T-cell (primary cell): ENCODE results near the gene SLC25A26. TPM values are rescaled to one million over a fixed set of nuclear protein-coding genes. Genes with fewer than 3 reads are reported as not detected.

ENCODE experiments used
- ATAC-seq, 4 experiments: fragments of 200-7000 bp in 3 of 4; fragments of 150-1000 bp in 1 of 4; cut with Tn5 transposase; replicated peaks in 1 of 4; 1 replicate in 3 of 4; 2 replicates in 1 of 4; pipeline ENCODE4 v1.10.0; 2021; ENCODE audit warnings: moderate library complexity in 3 of 4, mild to moderate bottlenecking in 2 of 4, moderate number of reproducible peaks in 1 of 4
- CTCF ChIA-PET, 2 donors: fragments of 300-600 bp; sonication (Branson Sonifier 250); formaldehyde crosslinking; loops; one replicate each; lab custom pipeline; 2022; ENCODE audit warnings: antibody characterized with exemption in 2 of 2; lab: Charles Lee
- POLR2A ChIA-PET, 2 donors: fragments of 300-600 bp; sonication (Branson Sonifier 250); formaldehyde crosslinking; loops; one replicate each; lab custom pipeline; 2022; ENCODE audit warnings: antibody characterized with exemption in 2 of 2; lab: Charles Lee
- DNase-seq, 35 experiments: peaks; one replicate each; pipeline versions ENCODE4 v3.0.0 to v3.0.0-alpha.2; 2013 to 2023
- H3K27ac ChIP-seq: one replicate; pipeline ENCODE4 v1.5.1; 2013; ENCODE audit warnings: low read length
- H3K27me3 ChIP-seq, 2 experiments: replicated peaks in 1 of 2; 1 replicate in 1 of 2; 2 replicates in 1 of 2; pipeline versions ENCODE4 v1.6.1 to v1.7.0; 2013; ENCODE audit warnings: low read length in 1 of 2, mixed read lengths in 1 of 2; ENCODE audit not compliant: control insufficient read depth in 2 of 2, insufficient read depth in 2 of 2; ENCODE audit errors: extremely low read depth in 1 of 2
- H3K36me3 ChIP-seq, 2 donors: 1 replicate in 1 of 2; 2 replicates in 1 of 2; pipeline versions ENCODE4 v1.6.1 to v1.7.0; 2013; ENCODE audit warnings: low read length in 1 of 2; ENCODE audit not compliant: control insufficient read depth in 2 of 2, insufficient read depth in 1 of 2; ENCODE audit errors: extremely low read depth in 1 of 2
- H3K4me1 ChIP-seq, 2 experiments: 1 replicate in 1 of 2; 2 replicates in 1 of 2; pipeline versions ENCODE4 v1.6.1 to v1.7.0; 2013; ENCODE audit warnings: low read length in 2 of 2, mixed read lengths in 1 of 2; ENCODE audit not compliant: insufficient read depth in 2 of 2, control insufficient read depth in 1 of 2; ENCODE audit errors: extremely low read depth in 1 of 2
- H3K4me3 ChIP-seq, 2 donors: 1 replicate in 1 of 2; 2 replicates in 1 of 2; pipeline versions ENCODE4 v1.5.1 to v1.7.0; 2013; ENCODE audit warnings: mild to moderate bottlenecking in 2 of 2, low read length in 1 of 2, moderate library complexity in 1 of 2; ENCODE audit not compliant: control insufficient read depth in 1 of 2; ENCODE audit errors: extremely low read depth in 1 of 2
- H3K9me3 ChIP-seq: 2 replicates; pipeline ENCODE4 v1.7.0; 2013
- H3K27ac Mint-ChIP-seq, 2 donors: one replicate each; pipeline ENCODE4 v1.8.0; 2020 to 2021; ENCODE audit warnings: mild to moderate bottlenecking in 2 of 2, mixed read lengths in 2 of 2
- H3K27me3 Mint-ChIP-seq, 2 donors: one replicate each; pipeline ENCODE4 v1.8.0; 2021 to 2022; ENCODE audit warnings: mixed read lengths in 2 of 2
- H3K36me3 Mint-ChIP-seq: one replicate; pipeline ENCODE4 v1.8.0; 2021; ENCODE audit warnings: mixed read lengths
- H3K4me1 Mint-ChIP-seq, 3 donors: one replicate each; pipeline ENCODE4 v1.8.0; 2020 to 2022; ENCODE audit warnings: mixed read lengths in 3 of 3, mild to moderate bottlenecking in 1 of 3
- H3K4me3 Mint-ChIP-seq, 3 donors: one replicate each; pipeline ENCODE4 v1.8.0; 2020 to 2022; ENCODE audit warnings: mild to moderate bottlenecking in 3 of 3, mixed read lengths in 3 of 3, moderate library complexity in 3 of 3
- H3K9me3 Mint-ChIP-seq, 3 donors: one replicate each; pipeline ENCODE4 v1.8.0; 2020 to 2022; ENCODE audit warnings: mixed read lengths in 3 of 3
- WGBS: methylation state at CpG from one replicate; pipeline ENCODE4 v1.1.5; 2013; ENCODE audit warnings: missing lambda C conversion rate; ENCODE audit not compliant: insufficient coverage; 5-methylcytosine and 5-hydroxymethylcytosine counted together
- total RNA-seq, 35 experiments: library from RNA in 6 of 35; stranded (reverse) in 6 of 35; fragments of 120-200 nt in 1 of 35; gene quantifications; one replicate each; pipeline versions ENCODE4 v1.2.1 to v1.2.4 and lab custom pipeline; 2013 to 2026

The SLC25A26 gene
- total RNA-seq, 5 donors from 2014 or later (not counting 1 experiment from before 2014, with no cell fraction given), result 16.6 to 26.9 (median 23.5) TPM

DNA sequence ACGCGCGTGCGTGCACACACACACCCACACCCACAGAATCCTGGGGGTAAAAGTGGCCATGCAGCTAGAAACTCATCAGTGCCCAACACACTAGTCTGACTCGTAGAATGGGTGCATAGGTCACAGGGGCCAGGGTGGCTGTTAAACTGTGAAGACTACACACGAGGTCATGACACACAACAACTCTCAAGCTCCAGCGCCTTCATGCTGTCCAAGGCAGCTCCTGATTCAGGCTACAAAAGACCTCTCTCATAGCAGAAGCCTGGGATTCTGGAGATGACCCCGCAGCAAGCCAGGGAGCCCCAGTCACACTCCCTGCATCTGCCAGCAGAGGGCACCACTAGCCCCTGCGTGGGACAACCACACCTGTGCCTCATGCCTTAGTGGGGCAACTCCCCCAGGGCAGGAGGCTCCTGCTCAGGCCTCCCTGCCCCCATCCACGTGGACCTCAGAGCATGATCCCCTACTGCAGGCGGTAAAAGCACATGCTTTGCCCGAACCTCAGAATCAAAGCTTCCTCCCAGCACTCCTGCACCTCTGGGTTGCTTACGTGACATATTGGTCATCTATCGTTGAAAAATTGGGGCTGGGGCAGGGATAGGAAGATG lies 186.9 kb downstream of the SLC25A26 start:
- Histone ChIP-seq H3K9me3 (no peaks in the 10 kb centered on the region), H3K27me3 (no peaks in the 10 kb centered on the region), H3K36me3 (peaks cover 2 to 70% of the 10 kb centered on the region in 2 donors), H3K4me3 (no peak overlapping the region), H3K4me1 (peaks cover 0 to 8% of the 10 kb centered on the region in 2 experiments), H3K27ac (no peak overlapping the region)
- peak overlapping the region in 1 of 2 donors; percentile 15 for H3K27ac Mint-ChIP-seq
- ATAC-seq (peak; percentile 75 to 85 (median 80)), DNase-seq (peak; percentile 29 to 80 (median 67))
- H3K9me3 Mint-ChIP-seq, result no peaks in the 10 kb centered on the region
- no peaks in the 10 kb centered on the region for H3K27me3 Mint-ChIP-seq
- WGBS, result 61% methylated on average over 8 of the region's 14 CpGs
- H3K4me1 Mint-ChIP-seq, result peaks cover 0 to 3% (median 3%) of the 10 kb centered on the region in 3 donors
- POLR2A ChIA-PET, result interaction anchor here in 1 of 2 donors (0.6 kb wide), 2 partner anchors 97 to 628 kb away, joined by 3 to 4 read pairs; no protein-coding TSS in a partner anchor
- no peak overlapping the region for H3K4me3 Mint-ChIP-seq
- CTCF ChIA-PET, result interaction anchor here (0.6 to 2.6 kb wide), 33 partner anchors 8 to 676 kb away, joined by 3 to 14 read pairs (median 3); no protein-coding TSS in a partner anchor
- peaks cover 51% of the 10 kb centered on the region for H3K36me3 Mint-ChIP-seq

GRCh38 chr3:66409771-66410754 lies 189.3 kb downstream of the SLC25A26 start:
- H3K36me3 ChIP-seq, result peaks cover 6 to 63% of the 10 kb centered on the region in 2 donors
- no peak overlapping the region for H3K4me3 ChIP-seq
- H3K4me3 Mint-ChIP-seq, result no peak overlapping the region
- H3K4me1 Mint-ChIP-seq, result peaks cover 0 to 3% (median 3%) of the 10 kb centered on the region in 3 donors
- H3K9me3 Mint-ChIP-seq, result no peaks in the 10 kb centered on the region
- H3K27me3 ChIP-seq, result no peaks in the 10 kb centered on the region
- no peak overlapping the region for H3K27ac ChIP-seq
- H3K4me1 ChIP-seq, result peaks cover 0 to 8% of the 10 kb centered on the region in 2 experiments
- no peaks in the 10 kb centered on the region for H3K27me3 Mint-ChIP-seq
- no peaks in the 10 kb centered on the region for H3K9me3 ChIP-seq
- H3K36me3 Mint-ChIP-seq, result peaks cover 47% of the 10 kb centered on the region
- 95% methylated on average over 15 of the region's 24 CpGs for WGBS
- peak overlapping the region in 1 of 2 donors; percentile 4 for H3K27ac Mint-ChIP-seq
- DNase-seq, result no peak
- no peak for ATAC-seq
- POLR2A ChIA-PET, result no interaction called here
- CTCF ChIA-PET, result interaction anchor here (1.4 to 1.7 kb wide), 3 partner anchors 32 to 409 kb away, joined by 3 to 5 read pairs (median 4); no protein-coding TSS in a partner anchor

DNA sequence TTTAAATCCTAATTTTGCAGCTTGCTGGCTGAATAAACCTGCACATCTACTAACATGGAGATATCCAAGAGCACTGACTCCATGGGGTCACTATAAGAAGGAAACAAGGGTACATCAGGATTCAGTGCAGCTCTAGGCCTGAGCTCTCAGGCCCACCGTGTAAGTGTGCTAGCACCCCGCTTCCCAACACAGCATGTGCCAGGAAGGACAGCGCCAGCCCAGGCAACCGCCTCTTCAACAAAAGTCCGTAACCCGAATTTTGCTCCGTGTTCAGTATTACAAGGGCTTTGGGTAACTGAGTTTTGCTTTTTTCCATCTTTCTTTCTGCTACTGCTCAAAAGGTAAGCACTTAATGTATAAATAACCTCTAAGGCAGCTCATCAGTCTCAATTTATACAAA lies 190.2 kb downstream of the SLC25A26 start:
- ChIA-PET POLR2A (no interaction called here), CTCF (interaction anchor here (1.0 to 1.7 kb wide), 3 partner anchors 9 to 411 kb away, joined by 3 to 5 read pairs (median 3); no protein-coding TSS in a partner anchor)
- Histone ChIP-seq H3K9me3 (no peaks in the 10 kb centered on the region), H3K36me3 (peaks cover 6 to 56% of the 10 kb centered on the region in 2 donors), H3K4me3 (no peak overlapping the region), H3K27me3 (no peaks in the 10 kb centered on the region), H3K4me1 (peaks cover 0 to 8% of the 10 kb centered on the region in 2 experiments), H3K27ac (no peak overlapping the region)
- no peak overlapping the region for H3K27ac Mint-ChIP-seq
- H3K27me3 Mint-ChIP-seq, result no peaks in the 10 kb centered on the region
- peaks cover 51% of the 10 kb centered on the region for H3K36me3 Mint-ChIP-seq
- no peak for ATAC-seq
- H3K4me3 Mint-ChIP-seq, result no peak overlapping the region
- H3K9me3 Mint-ChIP-seq, result no peaks in the 10 kb centered on the region
- peaks cover 0 to 3% (median 3%) of the 10 kb centered on the region in 3 donors for H3K4me1 Mint-ChIP-seq
- 94% methylated on average over 2 of the region's 7 CpGs for WGBS
- DNase-seq, result no peak

DNA sequence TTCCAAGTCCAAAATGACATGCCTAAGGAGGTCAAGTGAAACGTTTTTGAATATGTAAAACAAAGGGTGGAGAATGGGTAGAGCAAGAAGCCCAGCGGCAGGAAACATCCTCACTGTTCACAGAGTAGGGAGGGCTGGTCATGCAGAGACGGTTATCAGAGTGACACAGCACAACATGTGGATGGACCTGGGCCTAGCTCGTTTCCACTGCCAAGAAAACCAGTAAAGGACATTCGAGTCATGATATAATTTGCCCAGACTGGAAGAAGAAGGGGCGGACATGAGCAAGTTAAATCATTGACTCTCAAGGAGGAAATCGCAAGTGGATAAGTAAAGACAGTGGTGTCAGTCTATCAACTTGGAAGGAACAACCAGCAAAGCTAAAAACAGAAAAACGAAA lies 190.7 kb downstream of the SLC25A26 start:
- no peak overlapping the region for H3K4me3 Mint-ChIP-seq
- Histone ChIP-seq H3K4me1 (peaks cover 0 to 8% of the 10 kb centered on the region in 2 experiments), H3K4me3 (no peak overlapping the region), H3K9me3 (no peaks in the 10 kb centered on the region), H3K36me3 (peaks cover 6 to 56% of the 10 kb centered on the region in 2 donors), H3K27me3 (no peaks in the 10 kb centered on the region), H3K27ac (no peak overlapping the region)
- WGBS, result 96% methylated on average over 6 of the region's 8 CpGs
- DNase-seq, result no peak
- no peaks in the 10 kb centered on the region for H3K27me3 Mint-ChIP-seq
- ChIA-PET POLR2A (no interaction called here), CTCF (interaction anchor here (0.6 to 1.5 kb wide), 3 partner anchors 10 to 411 kb away, joined by 3 to 7 read pairs (median 3); no protein-coding TSS in a partner anchor)
- ATAC-seq, result no peak
- H3K36me3 Mint-ChIP-seq, result peaks cover 56% of the 10 kb centered on the region
- H3K4me1 Mint-ChIP-seq, result peaks cover 0 to 3% (median 3%) of the 10 kb centered on the region in 3 donors
- H3K9me3 Mint-ChIP-seq, result no peaks in the 10 kb centered on the region
- no peak overlapping the region for H3K27ac Mint-ChIP-seq

DNA sequence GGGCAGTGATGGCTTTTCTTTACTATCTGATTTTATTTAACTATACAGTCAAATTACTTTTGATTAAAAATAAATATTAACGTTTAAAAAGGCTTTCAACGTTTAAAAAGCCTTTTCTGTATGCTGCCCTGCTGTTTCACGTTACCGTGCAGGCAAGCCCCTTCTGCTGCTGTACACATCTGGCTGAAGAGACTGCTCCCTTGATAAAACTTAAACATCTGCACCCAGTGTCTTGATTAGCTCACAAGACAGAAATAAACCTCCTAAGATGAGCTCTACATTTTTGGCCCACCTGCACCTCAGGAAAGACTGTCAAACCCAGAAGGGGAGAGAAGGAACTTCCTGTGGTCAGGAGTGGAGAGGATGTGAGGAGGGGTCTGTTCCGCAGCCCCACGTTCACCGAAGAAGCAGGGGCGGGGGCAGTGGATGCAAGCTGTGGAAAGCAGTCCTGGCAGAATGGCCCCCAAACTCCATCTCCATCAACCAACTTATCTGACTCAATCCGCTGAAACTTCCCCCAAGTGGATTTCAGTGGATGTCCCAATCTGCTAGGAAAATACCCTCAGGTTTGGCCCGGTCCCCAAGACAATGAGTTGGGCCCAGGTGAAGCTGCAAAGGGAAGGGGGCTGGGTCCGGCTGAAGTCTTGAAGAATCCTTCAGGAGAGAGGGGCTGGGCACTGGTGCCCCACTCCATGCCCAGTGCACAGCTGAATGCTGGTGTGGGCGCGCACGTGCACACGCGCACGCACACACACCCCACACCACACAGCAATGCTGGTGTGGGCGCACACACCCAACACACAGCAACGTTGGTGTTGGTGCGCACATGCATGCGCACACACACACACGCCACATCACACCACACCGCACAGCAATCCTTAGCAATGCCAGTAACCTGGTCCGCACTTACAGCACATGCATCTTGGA lies 191.4 kb downstream of the SLC25A26 start:
- Histone ChIP-seq H3K27me3 (no peaks in the 10 kb centered on the region), H3K4me3 (no peak overlapping the region), H3K9me3 (no peaks in the 10 kb centered on the region), H3K36me3 (peaks cover 8 to 49% of the 10 kb centered on the region in 2 donors), H3K27ac (no peak overlapping the region), H3K4me1 (peaks cover 0 to 7% of the 10 kb centered on the region in 2 experiments)
- Mint-ChIP-seq H3K9me3 (no peaks in the 10 kb centered on the region), H3K27ac (no peak overlapping the region), H3K4me3 (no peak overlapping the region), H3K36me3 (peaks cover 57% of the 10 kb centered on the region), H3K27me3 (no peaks in the 10 kb centered on the region), H3K4me1 (peaks cover 0 to 4% (median 3%) of the 10 kb centered on the region in 3 donors)
- POLR2A ChIA-PET, result interaction anchor here in 1 of 2 donors (0.5 kb wide), 1 partner anchor 93 kb away, joined by 3 read pairs; no protein-coding TSS in a partner anchor
- ATAC-seq (no peak), DNase-seq (no peak)
- 94% methylated on average over 19 of the region's 24 CpGs for WGBS
- CTCF ChIA-PET, result interaction anchor here (0.6 to 1.5 kb wide), 3 partner anchors 18 to 410 kb away, joined by 3 to 7 read pairs (median 4); no protein-coding TSS in a partner anchor
